Heart left ventricle (tissue), 16 donors: ENCODE measurements around the gene ZNF511. TPM values are rescaled to one million over a fixed set of nuclear protein-coding genes. Genes with fewer than 3 reads are reported as not detected.

Source experiments
- ATAC-seq, 4 donors: fragments of 200-7000 bp; cut with Tn5 transposase; one replicate each; pipeline ENCODE4 v1.9.1; 2020 to 2022; ENCODE audit warnings: moderate library complexity in 4 of 4, mild to moderate bottlenecking in 3 of 4, moderate number of reproducible peaks in 1 of 4
- DNase-seq, 5 donors: peaks; one replicate each; pipeline ENCODE4 v3.0.0-alpha.2; 2020
- H3K27ac ChIP-seq, 12 donors: fragments of 200-600 bp; sonication (generic) in 4 of 12; one replicate each; pipeline versions ENCODE4 v1.5.0 to v1.8.0; 2016 to 2022; ENCODE audit warnings: mild to moderate bottlenecking in 2 of 12
- H3K27me3 ChIP-seq, 9 donors: fragments of 200-600 bp; sonication (generic) in 2 of 9; one replicate each; pipeline versions ENCODE4 v1.5.1 to v1.8.0; 2016 to 2022; ENCODE audit warnings: mild to moderate bottlenecking in 3 of 9
- H3K36me3 ChIP-seq, 9 donors: fragments of 200-600 bp; sonication (generic) in 2 of 9; one replicate each; pipeline versions ENCODE4 v1.5.0 to v1.8.0; 2018 to 2022; ENCODE audit warnings: mild to moderate bottlenecking in 2 of 9
- H3K4me1 ChIP-seq, 12 donors: fragments of 200-600 bp; sonication (generic) in 4 of 12; one replicate each; pipeline versions ENCODE4 v1.5.0 to v1.8.0; 2016 to 2022; ENCODE audit warnings: mild to moderate bottlenecking in 3 of 12
- H3K4me3 ChIP-seq, 12 donors: fragments of 200-600 bp; sonication (generic) in 4 of 12; one replicate each; pipeline versions ENCODE4 v1.5.0 to v1.8.0; 2017 to 2022; ENCODE audit warnings: mild to moderate bottlenecking in 9 of 12, moderate library complexity in 4 of 12
- H3K9me3 ChIP-seq, 12 donors: fragments of 200-600 bp; sonication (generic) in 4 of 12; one replicate each; pipeline versions ENCODE4 v1.5.0 to v1.8.0; 2016 to 2022; ENCODE audit warnings: mild to moderate bottlenecking in 1 of 12
- POLR2A ChIP-seq, 2 donors: fragments of 450-650 bp; IDR thresholded peaks; one replicate each; pipeline ENCODE4 v1.6.1; 2017; ENCODE audit warnings: antibody characterized with exemption in 2 of 2, mild to moderate bottlenecking in 2 of 2, moderate library complexity in 2 of 2
- WGBS, 4 donors: extraction: QIAGEN DNeasy Blood & Tissue Kit in 2 of 4; methylation state at CpG; one replicate each; pipeline versions ENCODE4 v1.1.5 to v1.1.7; 2013 to 2018; 5-methylcytosine and 5-hydroxymethylcytosine counted together
- intact Hi-C, 10 donors: fragments of 100-400 bp; cut with DNase I; formaldehyde crosslinking; loops; one replicate each; pipeline versions ENCODE4 v1.11.1 to v1.14.2; 2022
- polyA plus RNA-seq, 2 donors: library from polyadenylated mRNA; stranded (reverse); fragments of 200-250 nt; gene quantifications; one replicate each; pipeline ENCODE4 v1.2.3, GENCODE V29; 2013
- total RNA-seq, 9 donors: library from RNA; depleted of rRNA in 2 of 9; stranded (reverse); fragments of >200 nt in 2 of 9; fragmentation: NEBNext Ultra II Directional in 3 of 9; extraction: Animal tissue kit (Norgen Biotek cat#: 25700) in 3 of 9; gene quantifications; one replicate each; pipeline versions ENCODE4 v1.1.0 to v1.2.4, GENCODE V29; 2016 to 2023
- TF ChIP-seq, protein P1 (sequence below), 12 donors: fragments of 200-600 bp; sonication (generic) in 4 of 12; IDR thresholded peaks; one replicate each; pipeline versions ENCODE4 v1.5.0 to v1.8.0; 2018 to 2022; ENCODE audit warnings: antibody characterized with exemption in 12 of 12, mild to moderate bottlenecking in 5 of 12
- donor health status: ischemic (EF 13 %, LVEDD 7.1; RV severe dilation, severe dysfunction).
- donor health status: healthy with polysubstance abuse.
- donor health status: DM: no; HTN: yes; CAD: no.
- donor health status: DM: no; HTN: no; CAD: no.
- donor health status: ischemic (EF 25% LVEDD 6.9; RV normal size, moderate dysfunction).
- donor health status: ischemic (EF 25% LVEDD 5.7; RV mildly dilated, moderate dysfunction).
- donor health status: healthy.
- donor health status: DM: yes; HTN: yes; CAD: no.
- donor health status: ischemic (EF 35%, LVEDD 5.7; RV mildly dilated, moderate dysfunction).
- donor health status: nonischemic (EF 11% LVEDD 7.7; RV severe dilation, severe dysfunction).
- donor health status: DM: yes; HTN: yes; CAD: no.
- donor health status: PGD.
- donor health status: ischemic (EF 29% LVEDD 5.4; RV normal size, mild dysfunction).
- donor health status: nonischemic (EF 23%, LVEDD 6.1; RV moderate dilation, normal function).

Gene ZNF511
- total and polyA plus RNA-seq, 11 donors, result 34.5 to 80.4 (median 41.8) TPM

GRCh38 chr10:133350950-133351329 is 42.2 kb downstream of the ZNF511 start:
- 24 to 67% (median 41%) methylated on average over 4 to 13 of the region's 13 CpGs for WGBS, 4 donors
- Histone ChIP-seq H3K4me3 (no peak overlapping the region), H3K4me1 (peaks cover 0 to 2% (median 0%) of the 10 kb centered on the region in 12 donors), H3K27ac (no peak overlapping the region), H3K27me3 (peaks cover 0 to 39% (median 16%) of the 10 kb centered on the region in 9 donors), H3K36me3 (peaks cover 0 to 5% (median 0%) of the 10 kb centered on the region in 9 donors), H3K9me3 (no peaks in the 10 kb centered on the region)
- ATAC-seq, result no peak
- intact Hi-C loops, result no loop called here
- TF ChIP-seq POLR2A (IDR thresholded peaks at IDR 0.05), result no peak
- TF ChIP-seq, protein P1, sequence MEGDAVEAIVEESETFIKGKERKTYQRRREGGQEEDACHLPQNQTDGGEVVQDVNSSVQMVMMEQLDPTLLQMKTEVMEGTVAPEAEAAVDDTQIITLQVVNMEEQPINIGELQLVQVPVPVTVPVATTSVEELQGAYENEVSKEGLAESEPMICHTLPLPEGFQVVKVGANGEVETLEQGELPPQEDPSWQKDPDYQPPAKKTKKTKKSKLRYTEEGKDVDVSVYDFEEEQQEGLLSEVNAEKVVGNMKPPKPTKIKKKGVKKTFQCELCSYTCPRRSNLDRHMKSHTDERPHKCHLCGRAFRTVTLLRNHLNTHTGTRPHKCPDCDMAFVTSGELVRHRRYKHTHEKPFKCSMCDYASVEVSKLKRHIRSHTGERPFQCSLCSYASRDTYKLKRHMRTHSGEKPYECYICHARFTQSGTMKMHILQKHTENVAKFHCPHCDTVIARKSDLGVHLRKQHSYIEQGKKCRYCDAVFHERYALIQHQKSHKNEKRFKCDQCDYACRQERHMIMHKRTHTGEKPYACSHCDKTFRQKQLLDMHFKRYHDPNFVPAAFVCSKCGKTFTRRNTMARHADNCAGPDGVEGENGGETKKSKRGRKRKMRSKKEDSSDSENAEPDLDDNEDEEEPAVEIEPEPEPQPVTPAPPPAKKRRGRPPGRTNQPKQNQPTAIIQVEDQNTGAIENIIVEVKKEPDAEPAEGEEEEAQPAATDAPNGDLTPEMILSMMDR (IDR thresholded peaks at IDR 0.05), result no peak
- DNase-seq, result peak in 1 of 5 donors; percentile 49

GRCh38 chr10:133351408-133352318 is 42.9 kb downstream of the ZNF511 start:
- Histone ChIP-seq H3K27ac (no peak overlapping the region), H3K27me3 (peaks cover 0 to 32% (median 14%) of the 10 kb centered on the region in 9 donors), H3K9me3 (no peaks in the 10 kb centered on the region), H3K36me3 (peaks cover 0 to 5% (median 0%) of the 10 kb centered on the region in 9 donors), H3K4me1 (peaks cover 0 to 9% (median 4%) of the 10 kb centered on the region in 12 donors), H3K4me3 (no peak overlapping the region)
- TF ChIP-seq, protein P1 (IDR thresholded peaks at IDR 0.05), result no peak
- no peak for TF ChIP-seq POLR2A (IDR thresholded peaks at IDR 0.05)
- ATAC-seq (no peak), DNase-seq (peak in 1 of 5 donors; percentile 56)
- intact Hi-C loops, result no loop called here
- 63 to 78% (median 69%) methylated on average over 14 to 24 of the region's 24 CpGs for WGBS, 4 donors

GRCh38 chr10:133353202-133353959 is 44.7 kb downstream of the ZNF511 start:
- DNase-seq, result peak in 1 of 5 donors; percentile 50
- Histone ChIP-seq H3K4me1 (peaks cover 3 to 21% (median 13%) of the 10 kb centered on the region in 12 donors), H3K36me3 (peaks cover 0 to 5% (median 0%) of the 10 kb centered on the region in 9 donors), H3K27ac (no peak overlapping the region), H3K4me3 (no peak overlapping the region), H3K9me3 (no peaks in the 10 kb centered on the region), H3K27me3 (peaks cover 0 to 15% (median 0%) of the 10 kb centered on the region in 9 donors)
- no peak for ATAC-seq
- WGBS, 4 donors, result 71 to 91% (median 84%) methylated on average over 3 to 16 of the region's 16 CpGs
- no peak for TF ChIP-seq POLR2A (IDR thresholded peaks at IDR 0.05)
- TF ChIP-seq, protein P1 (IDR thresholded peaks at IDR 0.05), result no peak
- intact Hi-C loops, result no loop called here
